HG03060 (cell line): ENCODE results near the gene ACSS1.

ENCODE experiments used
- ATAC-seq: cut with Tn5 transposase; IDR thresholded peaks from one replicate; pipeline ENCODE4 v1.9.1; 2021; ENCODE audit warnings: low read depth, moderate number of reproducible peaks; ENCODE audit not compliant: unreplicated experiment

Gene ACSS1

GRCh38 chr20:25079171-25079570 is 21.2 kb upstream of the ACSS1 start:
- no peak for ATAC-seq

- no peak for ATAC-seq
Measured at GRCh38 chr20:25078662-25079061, 20.7 kb upstream of the ACSS1 start.

GRCh38 chr20:25077610-25078169 is 19.8 kb upstream of the ACSS1 start:
- ATAC-seq, result no peak

- no peak for ATAC-seq
Measured at GRCh38 chr20:25076731-25077609, 19.0 kb upstream of the ACSS1 start.

GRCh38 chr20:25076201-25076600 is 18.3 kb upstream of the ACSS1 start:
- no peak for ATAC-seq

GRCh38 chr20:25073544-25073943 is 15.6 kb upstream of the ACSS1 start:
- no peak for ATAC-seq

GRCh38 chr20:25072226-25072811 is 14.4 kb upstream of the ACSS1 start:
- no peak for ATAC-seq

GRCh38 chr20:25071734-25072133 is 13.8 kb upstream of the ACSS1 start:
- ATAC-seq, result no peak

- no peak for ATAC-seq
Measured at GRCh38 chr20:25070821-25071473, 13.0 kb upstream of the ACSS1 start.

GRCh38 chr20:25067102-25067987 is 9.4 kb upstream of the ACSS1 start:
- no peak for ATAC-seq

GRCh38 chr20:25066386-25066785 is 8.4 kb upstream of the ACSS1 start:
- ATAC-seq, result no peak

- ATAC-seq, result no peak
Measured at GRCh38 chr20:25065625-25066338, 7.8 kb upstream of the ACSS1 start.

GRCh38 chr20:25065072-25065624 is 7.2 kb upstream of the ACSS1 start:
- ATAC-seq, result no peak

- ATAC-seq, result no peak
Measured at GRCh38 chr20:25064561-25065071, 6.7 kb upstream of the ACSS1 start.

GRCh38 chr20:25063981-25064380 is 6.0 kb upstream of the ACSS1 start:
- ATAC-seq, result no peak

- ATAC-seq, result no peak
Measured at GRCh38 chr20:25063546-25063945, 5.6 kb upstream of the ACSS1 start.

- ATAC-seq, result no peak
Measured at GRCh38 chr20:25062841-25063240, 4.9 kb upstream of the ACSS1 start.

- no peak for ATAC-seq
Measured at GRCh38 chr20:25061821-25062530, 4.0 kb upstream of the ACSS1 start.
